Measurements from ENCODE around the gene ARHGAP25.

Gene ARHGAP25

GRCh38 chr2:68779595-68779994 is 45.0 kb downstream of the ARHGAP25 start:
- H3K79me2 ChIP-seq (ENCODE audit: control insufficient read depth, insufficient read depth, low read length, unreplicated experiment) = no peaks in the 10 kb centered on the region
- H3K27ac ChIP-seq (ENCODE audit: low read depth, low read length) = no peak overlapping the region
- H3K27me3 ChIP-seq (ENCODE audit: insufficient read depth, low read length) = peaks cover 16% of the 10 kb centered on the region
- H3K4me1 ChIP-seq (ENCODE audit: control insufficient read depth, insufficient read depth, low read length, unreplicated experiment) = no peaks in the 10 kb centered on the region
- H2AFZ ChIP-seq (ENCODE audit: low read length, unreplicated experiment) = no peak overlapping the region
- H3K36me3 ChIP-seq (ENCODE audit: insufficient read depth, low read length) = no peaks in the 10 kb centered on the region
- H3K4me3 ChIP-seq (ENCODE audit: low read depth, low read length) = no peak overlapping the region

DNA sequence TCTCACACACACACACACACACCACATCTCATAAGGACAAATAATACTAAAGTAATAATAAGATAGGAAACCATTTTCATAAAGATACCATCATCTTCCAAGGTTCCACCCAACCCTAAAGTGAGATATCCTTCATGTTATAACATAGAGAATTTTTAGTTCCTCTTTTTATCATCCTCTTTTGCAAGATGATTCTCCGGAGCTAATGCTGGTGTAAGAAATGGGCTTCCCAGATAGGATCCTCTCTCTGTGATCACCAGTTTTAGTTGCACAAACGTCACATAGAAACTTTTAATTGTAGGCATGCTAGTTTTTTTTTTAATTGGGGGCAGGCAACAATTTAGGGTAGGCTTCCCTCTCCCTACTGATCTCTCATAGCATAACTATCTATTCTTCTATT is 49.6 kb downstream of the ARHGAP25 start:
- Histone ChIP-seq H3K36me3 (ENCODE audit: insufficient read depth, low read length) (no peaks in the 10 kb centered on the region), H3K79me2 (ENCODE audit: control insufficient read depth, insufficient read depth, low read length, unreplicated experiment) (no peaks in the 10 kb centered on the region), H3K4me3 (ENCODE audit: low read depth, low read length) (no peak overlapping the region), H3K4me1 (ENCODE audit: control insufficient read depth, insufficient read depth, low read length, unreplicated experiment) (no peaks in the 10 kb centered on the region), H2AFZ (ENCODE audit: low read length, unreplicated experiment) (no peak overlapping the region), H3K27me3 (ENCODE audit: insufficient read depth, low read length) (peaks cover 56% of the 10 kb centered on the region), H3K27ac (ENCODE audit: low read depth, low read length) (no peak overlapping the region)

DNA sequence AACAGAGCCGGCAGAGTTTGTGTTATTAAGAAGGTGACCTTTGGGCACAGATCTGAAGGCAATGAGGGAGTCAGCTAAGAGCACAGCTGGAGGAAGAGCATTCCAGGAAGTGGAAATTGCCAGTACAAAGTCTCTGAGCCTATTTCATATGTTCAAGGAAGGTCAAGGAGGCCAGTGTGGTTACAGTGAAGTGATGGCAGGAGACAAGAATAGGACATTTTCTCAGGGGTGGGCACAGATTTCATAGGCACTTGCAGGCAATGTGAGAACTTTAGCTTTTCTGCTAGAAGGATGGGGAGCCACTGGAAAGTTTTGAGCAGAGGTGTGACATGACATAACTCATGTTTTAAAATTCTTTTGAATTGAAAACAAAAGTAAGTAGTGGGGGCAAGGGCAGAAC is 50.3 kb downstream of the ARHGAP25 start:
- no peak overlapping the region for H3K27ac ChIP-seq (ENCODE audit: low read depth, low read length)
- H3K4me3 ChIP-seq (ENCODE audit: low read depth, low read length) = no peak overlapping the region
- H3K36me3 ChIP-seq (ENCODE audit: insufficient read depth, low read length) = no peaks in the 10 kb centered on the region
- H2AFZ ChIP-seq (ENCODE audit: low read length, unreplicated experiment) = no peak overlapping the region
- H3K4me1 ChIP-seq (ENCODE audit: control insufficient read depth, insufficient read depth, low read length, unreplicated experiment) = no peaks in the 10 kb centered on the region
- no peaks in the 10 kb centered on the region for H3K79me2 ChIP-seq (ENCODE audit: control insufficient read depth, insufficient read depth, low read length, unreplicated experiment)
- H3K27me3 ChIP-seq (ENCODE audit: insufficient read depth, low read length) = peaks cover 56% of the 10 kb centered on the region

DNA sequence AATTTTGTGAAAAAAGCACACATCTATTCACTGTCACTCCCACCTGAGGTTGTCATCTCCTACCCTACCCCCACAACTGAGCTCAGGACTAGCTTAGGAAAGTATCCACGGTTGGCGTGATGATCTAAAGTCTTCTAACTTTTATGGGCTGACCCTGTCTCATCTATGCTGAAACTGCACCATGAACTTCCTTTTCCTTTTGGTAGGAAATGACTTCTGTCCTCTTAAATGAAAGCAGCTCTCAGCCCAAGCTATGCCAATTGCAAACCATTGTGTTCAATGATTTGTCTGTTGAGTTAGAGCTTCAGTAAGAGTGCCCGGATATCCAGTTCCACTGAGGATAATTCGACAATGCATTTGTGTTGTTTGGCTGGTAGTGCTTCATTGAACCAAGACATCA is 52.7 kb downstream of the ARHGAP25 start:
- Histone ChIP-seq H3K4me1 (ENCODE audit: control insufficient read depth, insufficient read depth, low read length, unreplicated experiment) (no peaks in the 10 kb centered on the region), H3K79me2 (ENCODE audit: control insufficient read depth, insufficient read depth, low read length, unreplicated experiment) (no peaks in the 10 kb centered on the region), H2AFZ (ENCODE audit: low read length, unreplicated experiment) (no peak overlapping the region), H3K27ac (ENCODE audit: low read depth, low read length) (no peak overlapping the region), H3K27me3 (ENCODE audit: insufficient read depth, low read length) (peaks cover 52% of the 10 kb centered on the region), H3K36me3 (ENCODE audit: insufficient read depth, low read length) (no peaks in the 10 kb centered on the region), H3K4me3 (ENCODE audit: low read depth, low read length) (no peak overlapping the region)

DNA sequence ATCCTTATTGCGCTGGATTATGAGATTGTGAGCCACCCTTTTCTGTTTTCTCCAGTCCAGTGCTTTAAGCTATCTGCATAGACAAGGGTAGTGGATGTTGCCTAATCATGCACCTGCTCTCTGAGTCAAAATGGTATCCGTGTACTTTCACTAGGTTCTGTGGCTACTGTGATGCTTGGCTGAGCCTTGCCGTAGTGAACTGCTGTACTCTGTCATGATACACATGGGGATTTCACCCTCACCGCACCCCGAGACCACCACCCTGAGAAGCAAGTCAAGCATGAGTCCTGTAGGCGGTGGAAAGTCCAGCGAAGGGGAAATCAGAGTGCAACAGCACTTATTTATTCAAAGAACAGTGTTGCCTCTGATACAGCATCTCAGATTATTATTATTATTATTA is 55.0 kb downstream of the ARHGAP25 start:
- no peaks in the 10 kb centered on the region for H3K36me3 ChIP-seq (ENCODE audit: insufficient read depth, low read length)
- H3K4me3 ChIP-seq (ENCODE audit: low read depth, low read length) = no peak overlapping the region
- H3K79me2 ChIP-seq (ENCODE audit: control insufficient read depth, insufficient read depth, low read length, unreplicated experiment) = no peaks in the 10 kb centered on the region
- peaks cover 40% of the 10 kb centered on the region for H3K27me3 ChIP-seq (ENCODE audit: insufficient read depth, low read length)
- H2AFZ ChIP-seq (ENCODE audit: low read length, unreplicated experiment) = no peak overlapping the region
- no peaks in the 10 kb centered on the region for H3K4me1 ChIP-seq (ENCODE audit: control insufficient read depth, insufficient read depth, low read length, unreplicated experiment)
- H3K27ac ChIP-seq (ENCODE audit: low read depth, low read length) = no peak overlapping the region

DNA sequence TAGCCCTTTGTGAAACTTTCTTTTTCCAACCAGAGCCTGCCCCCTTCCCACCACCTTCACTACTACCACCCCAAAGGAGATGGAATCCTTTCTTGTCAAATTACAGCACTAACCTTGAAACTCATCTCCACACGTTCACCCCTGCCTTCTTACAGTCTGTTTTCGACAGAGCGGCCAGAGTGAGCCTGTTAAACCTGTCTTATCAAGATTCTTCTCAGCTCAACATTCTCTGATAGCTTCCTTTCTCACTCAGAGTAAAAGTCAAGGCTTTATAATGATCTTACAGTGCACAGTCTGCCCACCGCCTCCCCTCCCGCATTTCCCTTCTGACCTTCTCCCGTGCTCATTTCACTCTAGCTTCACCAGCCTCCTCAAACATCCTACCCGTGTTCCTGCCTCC is 56.0 kb downstream of the ARHGAP25 start:
- Histone ChIP-seq H3K27me3 (ENCODE audit: insufficient read depth, low read length) (peaks cover 30% of the 10 kb centered on the region), H3K4me1 (ENCODE audit: control insufficient read depth, insufficient read depth, low read length, unreplicated experiment) (peaks cover 2% of the 10 kb centered on the region), H3K36me3 (ENCODE audit: insufficient read depth, low read length) (no peaks in the 10 kb centered on the region), H2AFZ (ENCODE audit: low read length, unreplicated experiment) (no peak overlapping the region), H3K27ac (ENCODE audit: low read depth, low read length) (no peak overlapping the region), H3K79me2 (ENCODE audit: control insufficient read depth, insufficient read depth, low read length, unreplicated experiment) (no peaks in the 10 kb centered on the region), H3K4me3 (ENCODE audit: low read depth, low read length) (no peak overlapping the region)

GRCh38 chr2:68791914-68792313 is 57.3 kb downstream of the ARHGAP25 start:
- no peak overlapping the region for H3K4me3 ChIP-seq (ENCODE audit: low read depth, low read length)
- H3K4me1 ChIP-seq (ENCODE audit: control insufficient read depth, insufficient read depth, low read length, unreplicated experiment) = peaks cover 15% of the 10 kb centered on the region
- peaks cover 18% of the 10 kb centered on the region for H3K27me3 ChIP-seq (ENCODE audit: insufficient read depth, low read length)
- H3K36me3 ChIP-seq (ENCODE audit: insufficient read depth, low read length) = no peaks in the 10 kb centered on the region
- no peak overlapping the region for H2AFZ ChIP-seq (ENCODE audit: low read length, unreplicated experiment)
- H3K79me2 ChIP-seq (ENCODE audit: control insufficient read depth, insufficient read depth, low read length, unreplicated experiment) = no peaks in the 10 kb centered on the region
- H3K27ac ChIP-seq (ENCODE audit: low read depth, low read length) = no peak overlapping the region

DNA sequence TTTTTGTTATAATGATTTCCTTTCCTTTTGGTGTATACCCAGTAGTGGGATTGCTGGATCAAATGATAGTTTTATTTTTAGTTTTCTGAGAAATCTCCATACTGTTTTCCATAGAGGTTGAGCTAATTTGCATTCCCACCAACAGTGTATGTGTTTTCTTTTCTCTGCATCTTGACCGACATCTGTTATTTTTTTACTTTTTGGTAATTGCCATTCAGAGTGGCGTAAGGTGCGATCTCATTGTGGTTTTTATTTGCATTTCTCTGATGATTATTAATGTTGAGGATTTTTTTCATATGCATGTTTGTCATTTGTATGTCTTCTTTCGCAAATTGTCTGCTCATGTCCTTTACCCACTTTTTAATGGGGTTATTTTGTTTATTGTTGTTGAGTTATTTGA is 58.1 kb downstream of the ARHGAP25 start:
- no peaks in the 10 kb centered on the region for H3K79me2 ChIP-seq (ENCODE audit: control insufficient read depth, insufficient read depth, low read length, unreplicated experiment)
- no peak overlapping the region for H2AFZ ChIP-seq (ENCODE audit: low read length, unreplicated experiment)
- H3K27me3 ChIP-seq (ENCODE audit: insufficient read depth, low read length) = peaks cover 10% of the 10 kb centered on the region; the same call in 1 of the 2 replicates
- no peaks in the 10 kb centered on the region for H3K36me3 ChIP-seq (ENCODE audit: insufficient read depth, low read length)
- H3K4me1 ChIP-seq (ENCODE audit: control insufficient read depth, insufficient read depth, low read length, unreplicated experiment) = peaks cover 16% of the 10 kb centered on the region
- H3K27ac ChIP-seq (ENCODE audit: low read depth, low read length) = no peak overlapping the region
- H3K4me3 ChIP-seq (ENCODE audit: low read depth, low read length) = no peak overlapping the region

- Histone ChIP-seq H3K4me1 (ENCODE audit: control insufficient read depth, insufficient read depth, low read length, unreplicated experiment) (peaks cover 16% of the 10 kb centered on the region), H3K4me3 (ENCODE audit: low read depth, low read length) (no peak overlapping the region), H3K79me2 (ENCODE audit: control insufficient read depth, insufficient read depth, low read length, unreplicated experiment) (no peaks in the 10 kb centered on the region), H3K27ac (ENCODE audit: low read depth, low read length) (no peak overlapping the region), H3K27me3 (ENCODE audit: insufficient read depth, low read length) (no peaks in the 10 kb centered on the region), H2AFZ (ENCODE audit: low read length, unreplicated experiment) (no peak overlapping the region), H3K36me3 (ENCODE audit: insufficient read depth, low read length) (no peaks in the 10 kb centered on the region)
Observed at GRCh38 chr2:68796295-68796905, 61.8 kb downstream of the ARHGAP25 start.

DNA sequence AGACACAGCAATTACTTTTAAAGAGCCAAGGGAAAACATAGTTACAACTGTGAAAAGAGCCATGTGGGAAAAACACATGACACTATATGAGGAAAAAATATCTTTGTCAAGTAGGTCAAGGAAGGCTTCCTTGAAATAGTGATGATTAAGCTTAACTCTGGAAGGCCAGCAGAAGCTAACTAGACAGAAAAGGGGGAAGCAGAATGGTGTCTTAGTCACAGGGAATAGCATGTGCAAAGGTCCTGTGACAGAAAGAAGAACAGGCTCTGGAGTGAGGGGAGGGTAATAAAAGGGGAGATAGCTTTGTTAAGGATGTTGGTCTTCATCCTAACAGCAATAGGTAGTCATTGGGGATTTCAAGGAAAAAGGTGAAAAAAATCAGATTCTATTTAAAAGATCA is 64.0 kb downstream of the ARHGAP25 start:
- H3K36me3 ChIP-seq (ENCODE audit: insufficient read depth, low read length) = no peaks in the 10 kb centered on the region

GRCh38 chr2:68799140-68800026 is 64.8 kb downstream of the ARHGAP25 start:
- Histone ChIP-seq H3K36me3 (ENCODE audit: insufficient read depth, low read length) (no peaks in the 10 kb centered on the region), H2AFZ (ENCODE audit: low read length, unreplicated experiment) (no peak overlapping the region), H3K27me3 (ENCODE audit: insufficient read depth, low read length) (peaks cover 17% of the 10 kb centered on the region), H3K4me3 (ENCODE audit: low read depth, low read length) (no peak overlapping the region), H3K4me1 (ENCODE audit: control insufficient read depth, insufficient read depth, low read length, unreplicated experiment) (peaks cover 16% of the 10 kb centered on the region), H3K27ac (ENCODE audit: low read depth, low read length) (no peak overlapping the region), H3K79me2 (ENCODE audit: control insufficient read depth, insufficient read depth, low read length, unreplicated experiment) (no peaks in the 10 kb centered on the region)

More for the DNA sequence above, 64.0 kb downstream of the ARHGAP25 start:
- Histone ChIP-seq H3K79me2 (ENCODE audit: control insufficient read depth, insufficient read depth, low read length, unreplicated experiment) (no peaks in the 10 kb centered on the region), H3K4me3 (ENCODE audit: low read depth, low read length) (no peak overlapping the region), H3K4me1 (ENCODE audit: control insufficient read depth, insufficient read depth, low read length, unreplicated experiment) (peaks cover 16% of the 10 kb centered on the region), H2AFZ (ENCODE audit: low read length, unreplicated experiment) (no peak overlapping the region), H3K27me3 (ENCODE audit: insufficient read depth, low read length) (peaks cover 9% of the 10 kb centered on the region), H3K27ac (ENCODE audit: low read depth, low read length) (no peak overlapping the region)

All from ACC112 (cell line).